Measurements from ENCODE around the gene CST9.
"Not testable (repeated sequence)": the region's sequence is repeated elsewhere in the genome, so short reads cannot be mapped to it uniquely, and the experiment has no call there.

The CST9 gene

GRCh38 chr20:23585808-23586734 lies 19.6 kb downstream of the CST9 start:
- DNase-seq: no peak

GRCh38 chr20:23585449-23585807 lies 20.3 kb downstream of the CST9 start:
- no peak for DNase-seq

GRCh38 chr20:23584434-23585199 lies 21.1 kb downstream of the CST9 start:
- no peak for DNase-seq

GRCh38 chr20:23583526-23583925 lies 22.2 kb downstream of the CST9 start:
- no peak for DNase-seq

GRCh38 chr20:23582293-23582692 lies 23.4 kb downstream of the CST9 start:
- DNase-seq: no peak

GRCh38 chr20:23581833-23582232 lies 23.9 kb downstream of the CST9 start:
- not testable (repeated sequence) for DNase-seq

GRCh38 chr20:23574977-23575376 lies 30.7 kb downstream of the CST9 start:
- no peak for DNase-seq

- no peak for DNase-seq
Observed at GRCh38 chr20:23570178-23570760, 35.4 kb downstream of the CST9 start.

GRCh38 chr20:23569570-23569969 lies 36.1 kb downstream of the CST9 start:
- no peak for DNase-seq

GRCh38 chr20:23568971-23569330 lies 36.8 kb downstream of the CST9 start:
- no peak for DNase-seq

GRCh38 chr20:23568320-23568970 lies 37.3 kb downstream of the CST9 start, which contains the start of gene CST9L:
CST9L (minus strand) TSS chr20:23568484; CDS start chr20:23568450, 34 bp downstream.
- no peak for DNase-seq

GRCh38 chr20:23566199-23566932 lies 39.4 kb downstream of the CST9 start:
- no peak for DNase-seq

GRCh38 chr20:23565503-23566045 lies 40.1 kb downstream of the CST9 start:
- no peak for DNase-seq

GRCh38 chr20:23564927-23565326 lies 40.8 kb downstream of the CST9 start:
- no peak for DNase-seq

- no peak for DNase-seq
Observed at GRCh38 chr20:23562721-23563342, 42.9 kb downstream of the CST9 start.

- no peak for DNase-seq
Observed at GRCh38 chr20:23554401-23554800, 51.3 kb downstream of the CST9 start.

All from stimulated activated CD4-positive, alpha-beta T cell treated with anti-CD3 and anti-CD28 coated beads, Interleukin-15, amount 100 ng/mL, for 24 hours (primary cell).